Mucosa of descending colon (tissue), 3 donors: ENCODE data around the gene SMG6. TPM values are rescaled to one million over a fixed set of nuclear protein-coding genes. Genes with fewer than 3 reads are reported as not detected.

ENCODE experiments used
- ATAC-seq: fragments of 200-7000 bp; cut with Tn5 transposase; one replicate; pipeline ENCODE4 v1.9.1; 2020; ENCODE audit warnings: mild to moderate bottlenecking, moderate library complexity
- DNase-seq, 3 donors: peaks; one replicate each; pipeline ENCODE4 v3.0.0-alpha.2; 2020
- H3K36me3 ChIP-seq: fragments of 200-600 bp; one replicate; pipeline ENCODE4 v1.8.0; 2021; ENCODE audit warnings: low read depth, mild to moderate bottlenecking
- H3K4me1 ChIP-seq: fragments of 200-600 bp; one replicate; pipeline ENCODE4 v1.8.0; 2021; ENCODE audit warnings: low read depth, mild to moderate bottlenecking
- H3K4me3 ChIP-seq: fragments of 200-600 bp; one replicate; pipeline ENCODE4 v1.8.0; 2021; ENCODE audit warnings: mild to moderate bottlenecking
- H3K9me3 ChIP-seq: fragments of 200-600 bp; one replicate; pipeline ENCODE4 v1.8.0; 2021; ENCODE audit warnings: mild to moderate bottlenecking
- intact Hi-C, 2 donors: fragments of 100-400 bp; cut with DNase I in 1 of 2; cut with micrococcal nuclease in 1 of 2; formaldehyde crosslinking; loops; one replicate each; pipeline versions ENCODE4 v1.11.0 to v1.11.1; 2022; cut with DNase I, micrococcal nuclease
- total RNA-seq, 3 donors: library from RNA; stranded (reverse); fragmentation: NEBNext Ultra II Directional in 2 of 3; extraction: Animal tissue kit (Norgen Biotek cat#: 25700) in 2 of 3; gene quantifications; one replicate each; pipeline versions ENCODE4 v1.2.1 to v1.2.4, GENCODE V29; 2021 to 2023
- TF ChIP-seq, protein P1 (sequence below): fragments of 200-600 bp; IDR thresholded peaks from one replicate; pipeline ENCODE4 v1.8.0; 2022; ENCODE audit warnings: antibody characterized with exemption, mild to moderate bottlenecking
- donor health status: DM: no; HTN: no; CAD: no; lungs with moderate emphysema.
- donor health status: DM: no; HTN: no; CAD: no.
- donor health status: DM: no; HTN: yes; CAD: no.

The SMG6 gene
- total RNA-seq, 3 donors from 2014 or later: 25.9 to 41.6 (median 38.8) TPM

DNA sequence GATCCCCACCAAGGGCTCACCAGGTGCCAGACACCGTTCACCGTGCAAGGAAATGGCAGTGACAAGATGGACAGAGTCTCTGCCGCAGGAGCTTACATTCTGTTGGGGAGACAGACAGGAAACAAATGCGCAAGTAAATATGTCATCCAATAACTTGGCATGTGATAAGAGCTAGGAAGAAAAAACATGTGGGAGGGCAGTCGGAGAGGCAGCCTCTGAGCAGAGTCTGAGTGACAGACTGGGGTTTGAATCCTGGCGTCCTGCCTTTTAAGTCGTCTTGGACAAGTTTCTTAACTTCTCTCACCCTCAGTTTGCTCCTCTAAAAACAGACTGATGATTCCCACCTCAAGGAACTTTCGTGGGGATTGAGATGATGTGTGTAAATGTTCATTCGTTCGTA is 40.9 kb upstream of the SMG6 start:
- ATAC-seq: no peak
- Histone ChIP-seq H3K4me3 (no peak overlapping the region), H3K4me1 (no peaks in the 10 kb centered on the region), H3K9me3 (no peaks in the 10 kb centered on the region), H3K36me3 (no peaks in the 10 kb centered on the region)
- TF ChIP-seq, protein P1, sequence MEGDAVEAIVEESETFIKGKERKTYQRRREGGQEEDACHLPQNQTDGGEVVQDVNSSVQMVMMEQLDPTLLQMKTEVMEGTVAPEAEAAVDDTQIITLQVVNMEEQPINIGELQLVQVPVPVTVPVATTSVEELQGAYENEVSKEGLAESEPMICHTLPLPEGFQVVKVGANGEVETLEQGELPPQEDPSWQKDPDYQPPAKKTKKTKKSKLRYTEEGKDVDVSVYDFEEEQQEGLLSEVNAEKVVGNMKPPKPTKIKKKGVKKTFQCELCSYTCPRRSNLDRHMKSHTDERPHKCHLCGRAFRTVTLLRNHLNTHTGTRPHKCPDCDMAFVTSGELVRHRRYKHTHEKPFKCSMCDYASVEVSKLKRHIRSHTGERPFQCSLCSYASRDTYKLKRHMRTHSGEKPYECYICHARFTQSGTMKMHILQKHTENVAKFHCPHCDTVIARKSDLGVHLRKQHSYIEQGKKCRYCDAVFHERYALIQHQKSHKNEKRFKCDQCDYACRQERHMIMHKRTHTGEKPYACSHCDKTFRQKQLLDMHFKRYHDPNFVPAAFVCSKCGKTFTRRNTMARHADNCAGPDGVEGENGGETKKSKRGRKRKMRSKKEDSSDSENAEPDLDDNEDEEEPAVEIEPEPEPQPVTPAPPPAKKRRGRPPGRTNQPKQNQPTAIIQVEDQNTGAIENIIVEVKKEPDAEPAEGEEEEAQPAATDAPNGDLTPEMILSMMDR: no peak
- no peak for DNase-seq
- intact Hi-C loops: no loop called here

DNA sequence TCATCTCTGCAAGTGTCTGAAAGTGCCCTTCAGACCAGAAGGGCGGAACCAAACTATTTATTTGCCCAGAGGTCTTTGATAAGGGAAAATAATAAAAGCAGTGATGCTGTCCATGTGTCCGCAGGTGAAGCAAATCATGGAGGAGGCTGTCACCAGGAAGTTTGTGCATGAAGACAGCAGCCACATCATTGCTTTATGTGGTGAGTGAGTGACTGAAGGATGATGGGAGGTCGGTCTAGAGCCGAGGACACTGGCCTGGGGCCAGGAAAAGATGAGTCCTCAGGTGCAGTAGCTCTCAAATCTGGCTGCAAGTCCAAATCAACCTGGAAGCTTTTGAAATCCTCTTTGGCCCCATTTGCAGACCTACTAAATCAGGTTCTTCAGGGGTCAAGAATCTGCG is 39.8 kb upstream of the SMG6 start:
- TF ChIP-seq, protein P1: no peak
- Histone ChIP-seq H3K36me3 (no peaks in the 10 kb centered on the region), H3K9me3 (no peaks in the 10 kb centered on the region), H3K4me1 (no peaks in the 10 kb centered on the region), H3K4me3 (no peak overlapping the region)
- DNase-seq (peak in 1 of 3 donors; percentile 43), ATAC-seq (peak; percentile 67)
- intact Hi-C loops: no loop called here

DNA sequence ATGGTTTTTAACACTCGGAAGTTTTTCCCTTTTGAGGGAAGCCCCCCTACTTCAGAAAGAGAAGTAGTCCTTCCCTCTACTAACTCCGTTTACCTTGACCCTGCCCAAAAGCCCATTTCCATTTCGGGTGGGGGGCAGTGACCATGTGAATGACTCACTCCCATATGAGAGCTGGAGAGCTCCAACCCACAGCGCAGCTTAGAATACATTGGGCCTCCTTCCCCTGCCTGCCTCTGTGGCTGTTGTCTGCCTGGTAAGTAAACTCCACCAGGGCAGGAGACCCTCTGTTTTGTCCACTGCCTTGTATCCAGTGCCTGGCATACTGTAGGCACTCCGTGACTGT is 34.7 kb upstream of the SMG6 start:
- H3K36me3 ChIP-seq: no peaks in the 10 kb centered on the region
- ATAC-seq (no peak), DNase-seq (no peak)
- no peak overlapping the region for H3K4me3 ChIP-seq
- H3K4me1 ChIP-seq: peaks cover 7% of the 10 kb centered on the region
- intact Hi-C loops: no loop called here
- no peaks in the 10 kb centered on the region for H3K9me3 ChIP-seq
- TF ChIP-seq, protein P1: no peak

DNA sequence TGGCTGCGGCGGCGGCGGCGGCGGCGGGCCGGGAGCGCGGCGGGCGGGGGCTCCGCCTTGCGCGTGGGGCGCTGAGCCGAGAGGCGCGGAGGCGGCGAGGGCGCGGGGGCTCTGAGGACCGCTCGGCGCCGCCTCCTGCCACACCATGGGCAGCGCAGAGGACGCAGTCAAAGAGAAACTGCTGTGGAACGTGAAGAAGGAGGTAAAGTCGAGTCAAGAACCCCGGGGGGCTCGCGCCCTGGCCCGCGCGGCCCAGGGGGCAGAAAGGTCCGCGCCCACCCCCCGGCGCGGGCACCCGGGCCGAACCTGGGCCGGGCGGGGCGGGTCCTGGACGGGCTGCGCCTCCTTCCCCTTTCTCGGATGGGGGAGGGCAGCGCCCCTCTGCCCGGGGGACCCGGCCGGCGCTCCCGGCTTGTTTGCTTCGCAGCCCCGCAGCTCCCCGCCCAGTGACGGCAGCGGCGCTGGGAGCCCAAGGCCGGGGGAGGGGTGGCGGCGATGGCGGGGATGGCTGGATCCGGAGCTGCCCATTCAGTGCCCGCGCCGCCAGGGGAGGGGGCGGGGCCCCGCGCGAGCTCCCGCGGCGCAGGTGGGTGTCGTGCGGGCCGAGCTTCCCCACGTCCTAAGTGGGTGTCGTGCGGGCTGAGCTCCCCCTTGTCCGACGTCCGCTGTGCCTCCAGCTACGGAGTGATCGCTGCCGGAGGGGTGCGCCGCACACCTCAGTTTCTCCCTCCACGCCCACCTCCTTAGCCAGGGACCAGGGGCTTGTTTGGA is 34.1 kb upstream of the SMG6 start:
- Histone ChIP-seq H3K4me3 (peak overlapping the region; percentile 78), H3K4me1 (peaks cover 7% of the 10 kb centered on the region), H3K36me3 (no peaks in the 10 kb centered on the region), H3K9me3 (no peaks in the 10 kb centered on the region)
- DNase-seq (peak; percentile 67 to 83 (median 77)), ATAC-seq (peak; percentile 62)
- TF ChIP-seq, protein P1: no peak
- intact Hi-C loops: no loop called here

DNA sequence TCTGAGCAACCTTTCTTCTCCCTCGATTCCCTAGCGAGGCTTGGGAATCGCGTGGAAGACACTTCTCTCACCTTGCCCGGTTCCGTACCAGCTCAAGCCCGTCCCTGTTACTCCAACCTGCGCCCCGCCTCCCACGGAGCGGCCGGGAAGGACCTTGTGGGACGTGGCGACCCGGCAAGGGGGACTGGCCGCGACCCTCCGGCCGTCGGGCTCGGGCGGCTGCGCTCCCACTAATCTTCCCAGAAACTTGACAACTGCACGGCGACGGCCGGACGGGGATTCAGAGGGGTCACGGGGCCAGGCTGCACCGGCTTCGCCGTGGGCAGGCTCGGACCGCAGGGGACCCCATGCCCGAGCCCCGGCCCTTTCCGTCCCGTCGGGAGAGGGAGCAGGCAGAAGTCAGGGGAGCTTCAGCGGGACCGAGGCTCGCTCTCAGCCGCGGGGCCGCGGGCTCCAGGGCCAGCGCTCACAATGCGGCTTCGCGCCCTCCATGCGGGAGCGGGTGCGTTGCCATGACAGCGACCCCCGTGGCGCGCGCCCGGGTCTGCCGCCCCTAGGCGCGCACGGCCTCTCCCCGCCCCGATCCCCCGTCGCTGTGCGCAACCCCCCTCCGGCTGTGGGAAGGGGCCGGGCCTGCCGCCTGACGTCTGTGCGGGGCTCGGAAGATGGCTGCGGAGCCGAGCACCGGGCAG is 33.4 kb upstream of the SMG6 start, which contains the start of gene SGSM2:
Gene SGSM2, plus strand, starts transcription at position 650 of the 692 bp plus-strand sequence. CDS start 188 bp downstream, outside the sequence.
- Histone ChIP-seq H3K9me3 (no peaks in the 10 kb centered on the region), H3K4me1 (peaks cover 7% of the 10 kb centered on the region), H3K36me3 (peaks cover 2% of the 10 kb centered on the region), H3K4me3 (peak within 1 kb of the TSS; percentile 78)
- TF ChIP-seq, protein P1: no peak
- peak; percentile 63 to 82 (median 79) for DNase-seq
- peak; percentile 62 for ATAC-seq
- intact Hi-C loops: no loop called here
